Stimulated activated CD8-positive, alpha-beta memory T cell treated with anti-CD3 and anti-CD28 coated beads, Interleukin-2, amount 100 ng/mL, for 1 hour (primary cell): ENCODE measurements around the gene ERI2.
"Not testable (repeated sequence)": the region's sequence is repeated elsewhere in the genome, so short reads cannot be mapped to it uniquely, and the experiment has no call there.

Experiments
- DNase-seq, 2 donors: peaks; one replicate each; pipeline ENCODE4 v3.0.0-alpha.2; 2020; ENCODE audit warnings: low read depth in 2 of 2

The ERI2 gene

GRCh38 chr16:20763461-20764232, 42.6 kb downstream of the ERI2 start, which contains the start of gene ACSM3:
Gene ACSM3 (plus strand): TSS chr16:20764014. CDS start chr16:20770035, 6,021 bp downstream.
- DNase-seq = peak; percentile 29 to 30

GRCh38 chr16:20762404-20763123, 43.7 kb downstream of the ERI2 start:
- no peak for DNase-seq

GRCh38 chr16:20761175-20761574, 45.1 kb downstream of the ERI2 start:
- DNase-seq = no peak

GRCh38 chr16:20760346-20760745, 45.9 kb downstream of the ERI2 start:
- DNase-seq = no peak

GRCh38 chr16:20755799-20756198, 50.5 kb downstream of the ERI2 start:
- not testable (repeated sequence) for DNase-seq

- no peak for DNase-seq
These were observed 51.0 kb downstream of the ERI2 start for GRCh38 chr16:20755238-20755637.

GRCh38 chr16:20753727-20754126, 52.5 kb downstream of the ERI2 start:
- no peak for DNase-seq

GRCh38 chr16:20750558-20750957, 55.7 kb downstream of the ERI2 start:
- DNase-seq = no peak

GRCh38 chr16:20749474-20749873, 56.8 kb downstream of the ERI2 start:
- DNase-seq = no peak

GRCh38 chr16:20747030-20747816, 59.0 kb downstream of the ERI2 start:
- no peak for DNase-seq

- no peak for DNase-seq
These were observed 59.8 kb downstream of the ERI2 start for GRCh38 chr16:20746461-20746860.
